ENCODE data around the gene NHLRC2. TPM values are rescaled to one million over a fixed set of nuclear protein-coding genes. Genes with fewer than 3 reads are reported as not detected.

Gene NHLRC2
- total RNA-seq, 1 experiment from 2014 or later: 56.3 TPM

GRCh38 chr10:113849140-113849803 lies 5.2 kb upstream of the NHLRC2 start:
- ATAC-seq (no peak), DNase-seq (ENCODE audit: low read depth, low spot score) (no peak)
- CTCF ChIA-PET: no interaction called here
- RAD21 ChIA-PET (ENCODE audit: low non-redundant PET in 1 of 2, low total read pairs in 2 of 2, uncharacterized antibody in 2 of 2, unreplicated experiment in 2 of 2): no interaction called here
- Histone ChIP-seq H3K27ac (ENCODE audit: low read depth, low read length) (no peak overlapping the region), H4K20me1 (ENCODE audit: insufficient read depth) (no peaks in the 10 kb centered on the region), H3K9me3 (ENCODE audit: control insufficient read depth in 1 of 2, insufficient read depth in 1 of 2, low read depth in 1 of 2, low read length in 2 of 2) (no peaks in the 10 kb centered on the region), H3K4me2 (ENCODE audit: low read length) (no peak overlapping the region), H2AFZ (ENCODE audit: low read depth, low read length, poor library complexity, severe bottlenecking) (no peak overlapping the region), H3K9me2 (ENCODE audit: insufficient read depth) (no peaks in the 10 kb centered on the region), H3K9ac (ENCODE audit: low read length) (no peak overlapping the region), H3K27me3 (ENCODE audit: insufficient read depth, low read length) (no peaks in the 10 kb centered on the region), H3K79me2 (ENCODE audit: insufficient read depth, low read length) (peaks cover 4% of the 10 kb centered on the region; the same call in 1 of the 2 replicates), H3K4me3 (replicated peaks in 1 of 2; ENCODE audit: low read depth in 1 of 2, low read length in 2 of 2) (no peak overlapping the region), H3K36me3 (ENCODE audit: control insufficient read depth in 1 of 2, insufficient read depth in 2 of 2, low read length in 2 of 2) (peaks cover 6% of the 10 kb centered on the region in 2 experiments; a peak in 2 of 4 replicates), H3K4me1 (ENCODE audit: control insufficient read depth in 1 of 2, insufficient read depth in 2 of 2, low read length in 2 of 2) (peaks cover 3 to 7% of the 10 kb centered on the region in 2 experiments; a peak in 3 of 4 replicates)
- POLR2A ChIA-PET: no interaction called here
- no peak for TF ChIP-seq EGR1 (IDR thresholded peaks at IDR 0.05; ENCODE audit: low read depth)
- TF ChIP-seq YY1 (IDR thresholded peaks at IDR 0.05; ENCODE audit: extremely low read depth, insufficient replicate concordance, low read depth, low read length): no peak
- TF ChIP-seq ZNF274 (IDR thresholded peaks at IDR 0.05; ENCODE audit: low read depth, low read length): no peak
- no peak for TF ChIP-seq ZBTB33 (IDR thresholded peaks at IDR 0.05; ENCODE audit: extremely low read depth, insufficient replicate concordance, low read length)
- no peak for TF ChIP-seq POLR2AphosphoS5 (IDR thresholded peaks at IDR 0.05; ENCODE audit: low read depth, low read length)
- TF ChIP-seq CEBPB (IDR thresholded peaks at IDR 0.05; ENCODE audit: low read depth): no peak
- TF ChIP-seq CTCF (IDR thresholded peaks at IDR 0.05 in 2 of 3, conservative IDR thresholded peaks at IDR 0.05 in 1 of 3; ENCODE audit: borderline replicate concordance in 1 of 3, insufficient read depth in 1 of 3, low read depth in 2 of 3, low read length in 2 of 3): no peak
- TF ChIP-seq SIN3A (IDR thresholded peaks at IDR 0.05; ENCODE audit: low read depth): no peak
- TF ChIP-seq EZH2phosphoT487 (IDR thresholded peaks at IDR 0.05; ENCODE audit: borderline replicate concordance): no peak
- BruUV-seq (replicated peaks): no TSS peak
- intact Hi-C loops (cut with micrococcal nuclease): no loop called here

All from HCT116 (cell line).